Measurements from ENCODE around the gene ARFIP2.

DNA sequence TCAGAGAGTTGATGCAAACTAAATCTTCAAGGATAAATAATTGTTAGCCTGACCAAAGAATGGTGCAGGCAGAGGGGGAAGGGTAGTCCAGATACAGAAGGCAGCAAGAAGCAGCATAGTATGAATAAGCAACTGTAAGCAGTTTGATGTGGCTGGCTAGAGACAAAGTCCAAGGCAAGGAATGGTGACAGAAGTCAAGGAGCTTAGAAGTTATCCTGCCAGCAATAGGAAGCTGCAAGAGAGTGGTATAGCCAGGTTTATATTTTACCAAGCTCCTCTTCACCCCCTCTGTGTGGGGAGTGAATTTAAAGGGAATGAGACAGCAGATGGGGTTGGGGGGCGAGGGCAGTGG is 22.1 kb downstream of the ARFIP2 start:
- TF ChIP-seq POLR2A (IDR thresholded peaks at IDR 0.05; ENCODE audit: low read length) (no peak), RAD21 (conservative IDR thresholded peaks at IDR 0.05 in 1 of 2, IDR thresholded peaks at IDR 0.05 in 1 of 2) (no peak), JUN (IDR thresholded peaks at IDR 0.05) (no peak), CHD4 (IDR thresholded peaks at IDR 0.05; ENCODE audit: borderline replicate concordance) (no peak), POLR2AphosphoS2 (conservative IDR thresholded peaks at IDR 0.05; ENCODE audit: low read length) (no peak), CBX8 (IDR thresholded peaks at IDR 0.05) (no peak), CBX2 (IDR thresholded peaks at IDR 0.05; ENCODE audit: borderline replicate concordance, low read depth) (no peak)
- TF ChIP-seq, protein P1, sequence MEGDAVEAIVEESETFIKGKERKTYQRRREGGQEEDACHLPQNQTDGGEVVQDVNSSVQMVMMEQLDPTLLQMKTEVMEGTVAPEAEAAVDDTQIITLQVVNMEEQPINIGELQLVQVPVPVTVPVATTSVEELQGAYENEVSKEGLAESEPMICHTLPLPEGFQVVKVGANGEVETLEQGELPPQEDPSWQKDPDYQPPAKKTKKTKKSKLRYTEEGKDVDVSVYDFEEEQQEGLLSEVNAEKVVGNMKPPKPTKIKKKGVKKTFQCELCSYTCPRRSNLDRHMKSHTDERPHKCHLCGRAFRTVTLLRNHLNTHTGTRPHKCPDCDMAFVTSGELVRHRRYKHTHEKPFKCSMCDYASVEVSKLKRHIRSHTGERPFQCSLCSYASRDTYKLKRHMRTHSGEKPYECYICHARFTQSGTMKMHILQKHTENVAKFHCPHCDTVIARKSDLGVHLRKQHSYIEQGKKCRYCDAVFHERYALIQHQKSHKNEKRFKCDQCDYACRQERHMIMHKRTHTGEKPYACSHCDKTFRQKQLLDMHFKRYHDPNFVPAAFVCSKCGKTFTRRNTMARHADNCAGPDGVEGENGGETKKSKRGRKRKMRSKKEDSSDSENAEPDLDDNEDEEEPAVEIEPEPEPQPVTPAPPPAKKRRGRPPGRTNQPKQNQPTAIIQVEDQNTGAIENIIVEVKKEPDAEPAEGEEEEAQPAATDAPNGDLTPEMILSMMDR (IDR thresholded peaks at IDR 0.05) = no peak
